ENCODE measurements around the gene RETREG2. TPM values are rescaled to one million over a fixed set of nuclear protein-coding genes. Genes with fewer than 3 reads are reported as not detected.

Gene RETREG2
- total and polyA plus RNA-seq, 2 of the 4 experiments (the other 2 are of a cell fraction): 45.2 to 51.1 TPM

DNA sequence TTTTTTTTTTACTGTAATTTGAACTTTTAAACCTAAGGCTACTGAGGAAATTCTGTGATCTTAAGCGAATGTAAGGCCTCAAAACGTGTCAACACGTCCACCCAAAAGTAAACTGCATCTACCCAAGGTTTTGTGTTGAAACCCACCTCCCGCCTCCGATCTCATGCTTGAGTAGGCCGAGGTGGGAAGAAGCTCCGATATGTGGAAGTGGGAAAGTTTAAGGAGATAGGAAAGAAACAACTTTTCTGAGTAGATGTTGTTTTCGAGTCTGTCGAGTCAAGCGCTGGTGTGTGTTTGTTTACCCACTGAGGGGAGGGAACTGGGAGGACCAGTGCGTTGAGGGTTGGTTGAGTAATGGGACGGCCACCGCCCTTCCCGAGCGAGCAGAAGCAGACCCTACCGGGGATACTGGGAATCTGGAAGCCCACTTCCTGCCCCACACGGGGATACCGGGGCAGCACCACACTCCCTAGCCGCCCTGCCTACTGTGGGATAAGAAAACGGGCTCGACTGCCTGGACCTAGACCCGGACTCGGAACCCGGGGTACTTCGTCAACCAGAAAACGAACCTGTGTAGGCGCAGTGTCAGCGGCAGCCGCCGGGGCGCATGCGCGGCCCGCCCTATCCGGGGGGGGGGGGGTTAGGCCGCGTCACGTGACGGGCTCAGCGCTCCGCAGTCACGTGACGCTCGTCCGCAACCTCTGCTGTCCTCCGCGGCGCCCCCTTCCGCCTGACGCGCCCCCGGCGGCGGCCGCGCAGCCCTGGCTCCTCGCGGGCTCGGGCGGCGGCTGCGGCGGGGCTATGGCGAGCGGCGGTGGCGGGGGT is at the start of gene RETREG2 (continued):
- TF ChIP-seq CEBPB (IDR thresholded peaks at IDR 0.05; ENCODE audit: low read depth, low read length): peak; percentile 42; the same call in 1 of the 2 replicates
- TF ChIP-seq, protein P1, sequence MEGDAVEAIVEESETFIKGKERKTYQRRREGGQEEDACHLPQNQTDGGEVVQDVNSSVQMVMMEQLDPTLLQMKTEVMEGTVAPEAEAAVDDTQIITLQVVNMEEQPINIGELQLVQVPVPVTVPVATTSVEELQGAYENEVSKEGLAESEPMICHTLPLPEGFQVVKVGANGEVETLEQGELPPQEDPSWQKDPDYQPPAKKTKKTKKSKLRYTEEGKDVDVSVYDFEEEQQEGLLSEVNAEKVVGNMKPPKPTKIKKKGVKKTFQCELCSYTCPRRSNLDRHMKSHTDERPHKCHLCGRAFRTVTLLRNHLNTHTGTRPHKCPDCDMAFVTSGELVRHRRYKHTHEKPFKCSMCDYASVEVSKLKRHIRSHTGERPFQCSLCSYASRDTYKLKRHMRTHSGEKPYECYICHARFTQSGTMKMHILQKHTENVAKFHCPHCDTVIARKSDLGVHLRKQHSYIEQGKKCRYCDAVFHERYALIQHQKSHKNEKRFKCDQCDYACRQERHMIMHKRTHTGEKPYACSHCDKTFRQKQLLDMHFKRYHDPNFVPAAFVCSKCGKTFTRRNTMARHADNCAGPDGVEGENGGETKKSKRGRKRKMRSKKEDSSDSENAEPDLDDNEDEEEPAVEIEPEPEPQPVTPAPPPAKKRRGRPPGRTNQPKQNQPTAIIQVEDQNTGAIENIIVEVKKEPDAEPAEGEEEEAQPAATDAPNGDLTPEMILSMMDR (conservative IDR thresholded peaks at IDR 0.05; ENCODE audit: low read depth, low read length): peak; percentile 56
- TF ChIP-seq BHLHE40 (IDR thresholded peaks at IDR 0.05; ENCODE audit: low read depth, low read length): peak; percentile 89
- TF ChIP-seq FOS (IDR thresholded peaks at IDR 0.05; ENCODE audit: low read depth, low read length): peak; percentile 71
- TF ChIP-seq MAFK (IDR thresholded peaks at IDR 0.05; ENCODE audit: low read depth, low read length): 0 out of 2 replicates have a peak, but pooled peaks have one; percentile 7
- TF ChIP-seq POLR2A (IDR thresholded peaks at IDR 0.05; ENCODE audit: low read depth, low read length): peak; percentile 89

Data from IMR-90 (cell line).